ENCODE data around the gene MPDU1. TPM values are rescaled to one million over a fixed set of nuclear protein-coding genes. Genes with fewer than 3 reads are reported as not detected.

Gene MPDU1
- total and polyA plus RNA-seq, 12 donors = 20.1 to 64.9 (median 26.5) TPM

- H3K36me3 ChIP-seq = peaks cover 9 to 59% (median 47%) of the 10 kb centered on the region in 9 donors
- intact Hi-C loops (cut with DNase I) = loop anchor here in 1 of 10 donors (10.0 kb wide), 1 partner anchor 324 kb away; the partner anchor contains the start of genes CTDNEP1 and ELP5
- peak; percentile 12 to 60 (median 16) for ATAC-seq
These were observed 4.4 kb upstream of the MPDU1 start, which contains the start of gene CD68 for GRCh38 chr17:7579001-7579833. TSS of gene CD68 (plus strand) at chr17:7579638. CDS start at chr17:7579678, 40 bp downstream.

GRCh38 chr17:7579834-7580603 is 3.6 kb upstream of the MPDU1 start:
- Histone ChIP-seq H3K36me3 (peaks cover 9 to 51% (median 40%) of the 10 kb centered on the region in 9 donors), H3K4me3 (peak overlapping the region in 7 of 10 donors; percentile 18 to 66 (median 40)), H3K27ac (peak overlapping the region; percentile 13 to 94 (median 78)), H3K27me3 (no peaks in the 10 kb centered on the region), H3K9me3 (no peaks in the 10 kb centered on the region), H3K4me1 (peaks cover 13 to 85% (median 51%) of the 10 kb centered on the region in 9 donors)
- ATAC-seq (no peak), DNase-seq (no peak)
- intact Hi-C loops (cut with DNase I) = loop anchor here in 3 of 10 donors (5.0 to 10.0 kb wide), 3 partner anchors 107 to 325 kb away; partner anchors contain the start of genes TP53 (in 2 of the 3), WRAP53 (in 2 of the 3), CTDNEP1 (in 1 of the 3) and ELP5 (in 1 of the 3)
- TF ChIP-seq, protein P1, sequence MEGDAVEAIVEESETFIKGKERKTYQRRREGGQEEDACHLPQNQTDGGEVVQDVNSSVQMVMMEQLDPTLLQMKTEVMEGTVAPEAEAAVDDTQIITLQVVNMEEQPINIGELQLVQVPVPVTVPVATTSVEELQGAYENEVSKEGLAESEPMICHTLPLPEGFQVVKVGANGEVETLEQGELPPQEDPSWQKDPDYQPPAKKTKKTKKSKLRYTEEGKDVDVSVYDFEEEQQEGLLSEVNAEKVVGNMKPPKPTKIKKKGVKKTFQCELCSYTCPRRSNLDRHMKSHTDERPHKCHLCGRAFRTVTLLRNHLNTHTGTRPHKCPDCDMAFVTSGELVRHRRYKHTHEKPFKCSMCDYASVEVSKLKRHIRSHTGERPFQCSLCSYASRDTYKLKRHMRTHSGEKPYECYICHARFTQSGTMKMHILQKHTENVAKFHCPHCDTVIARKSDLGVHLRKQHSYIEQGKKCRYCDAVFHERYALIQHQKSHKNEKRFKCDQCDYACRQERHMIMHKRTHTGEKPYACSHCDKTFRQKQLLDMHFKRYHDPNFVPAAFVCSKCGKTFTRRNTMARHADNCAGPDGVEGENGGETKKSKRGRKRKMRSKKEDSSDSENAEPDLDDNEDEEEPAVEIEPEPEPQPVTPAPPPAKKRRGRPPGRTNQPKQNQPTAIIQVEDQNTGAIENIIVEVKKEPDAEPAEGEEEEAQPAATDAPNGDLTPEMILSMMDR (IDR thresholded peaks at IDR 0.05) = no peak
- WGBS, 2 donors = 70 to 71% methylated on average over 12 of the region's 12 CpGs

More at GRCh38 chr17:7579001-7579833, 4.4 kb upstream of the MPDU1 start, which contains the start of gene CD68:
- H3K27me3 ChIP-seq = no peaks in the 10 kb centered on the region
- H3K9me3 ChIP-seq = no peaks in the 10 kb centered on the region
- peak; percentile 47 to 64 for DNase-seq
- H3K27ac ChIP-seq = peak within 1 kb of the TSS; percentile 13 to 94 (median 78)
- TF ChIP-seq, protein P1 (IDR thresholded peaks at IDR 0.05) = no peak
- WGBS, 2 donors = 28 to 30% methylated on average over 7 of the region's 7 CpGs
- H3K4me3 ChIP-seq = peak within 1 kb of the TSS in 7 of 10 donors; percentile 18 to 66 (median 40)
- H3K4me1 ChIP-seq = peaks cover 18 to 85% (median 52%) of the 10 kb centered on the region in 9 donors

- TF ChIP-seq, protein P1 (IDR thresholded peaks at IDR 0.05) = no peak
- H3K4me3 ChIP-seq = peak overlapping the region in 7 of 10 donors; percentile 18 to 66 (median 40)
These were observed 2.8 kb upstream of the MPDU1 start for GRCh38 chr17:7580604-7581575.

More at GRCh38 chr17:7580604-7581575, 2.8 kb upstream of the MPDU1 start:
- peaks cover 9 to 43% (median 31%) of the 10 kb centered on the region in 9 donors for H3K36me3 ChIP-seq
- DNase-seq (no peak), ATAC-seq (no peak)
- H3K27ac ChIP-seq = peak overlapping the region in 8 of 10 donors; percentile 47 to 94 (median 81)
- no peaks in the 10 kb centered on the region for H3K9me3 ChIP-seq
- peaks cover 9 to 82% (median 42%) of the 10 kb centered on the region in 9 donors for H3K4me1 ChIP-seq
- intact Hi-C loops (cut with DNase I) = loop anchor here in 3 of 10 donors (5.0 to 10.0 kb wide), 2 partner anchors 106 to 146 kb away; partner anchors contain the start of genes TP53 (in 2 of the 3), WRAP53 (in 2 of the 3), FGF11 (in 1 of the 3) and TMEM102 (in 1 of the 3)
- WGBS, 2 donors = 85 to 87% methylated on average over 23 of the region's 23 CpGs
- H3K27me3 ChIP-seq = no peaks in the 10 kb centered on the region

All from heart right ventricle (tissue), 16 donors.